Osteocyte (in vitro differentiated cells): Measurements from ENCODE around the gene CNTN1. TPM values are rescaled to one million over a fixed set of nuclear protein-coding genes. Genes with fewer than 3 reads are reported as not detected.

Experiments used
- DNase-seq: peaks from one replicate; pipeline ENCODE4 v3.0.0; 2021; ENCODE audit warnings: mixed read lengths; ENCODE audit not compliant: unreplicated experiment; ENCODE audit errors: extremely low spot score
- H3K27ac Mint-ChIP-seq: one replicate; pipeline ENCODE4 v1.8.0; 2021; ENCODE audit warnings: mild to moderate bottlenecking, mixed read lengths; ENCODE audit not compliant: unreplicated experiment
- H3K27me3 Mint-ChIP-seq: one replicate; pipeline ENCODE4 v1.8.0; 2021; ENCODE audit warnings: mixed read lengths; ENCODE audit not compliant: unreplicated experiment
- H3K36me3 Mint-ChIP-seq: one replicate; pipeline ENCODE4 v1.8.0; 2021; ENCODE audit warnings: mixed read lengths; ENCODE audit not compliant: unreplicated experiment
- H3K4me1 Mint-ChIP-seq: one replicate; pipeline ENCODE4 v1.8.0; 2021; ENCODE audit warnings: mixed read lengths; ENCODE audit not compliant: unreplicated experiment
- H3K4me3 Mint-ChIP-seq: one replicate; pipeline ENCODE4 v1.8.0; 2021; ENCODE audit warnings: mild to moderate bottlenecking, moderate library complexity, mixed read lengths; ENCODE audit not compliant: unreplicated experiment
- H3K9me3 Mint-ChIP-seq: one replicate; pipeline ENCODE4 v1.8.0; 2021; ENCODE audit warnings: mixed read lengths; ENCODE audit not compliant: unreplicated experiment
- long read RNA-seq: library from polyadenylated mRNA; unstranded; transcript quantifications from one replicate; pipeline ENCODE4 v2.0.0, GENCODE V29; 2021
- total RNA-seq: library from RNA; stranded (reverse); gene quantifications from 2 replicates; pipeline ENCODE4 v1.2.1, GENCODE V29; 2021
- TF ChIP-seq, protein P1 (sequence below): fragments of 200-600 bp; sonication (generic); IDR thresholded peaks from 2 replicates; pipeline ENCODE4 v1.5.0; 2021; ENCODE audit warnings: antibody characterized with exemption, mild to moderate bottlenecking, moderate library complexity

CNTN1 gene
- 1.6 and 1.8 TPM in 2 replicates for total RNA-seq
- long read RNA-seq, partial matches to known transcripts: 1 of 1 reads
- long read RNA-seq, other reads (novel, unspliced or antisense): 0 of 1 reads

- H3K36me3 Mint-ChIP-seq: no peaks in the 10 kb centered on the region
- peaks cover 39% of the 10 kb centered on the region for H3K27me3 Mint-ChIP-seq
- H3K27ac Mint-ChIP-seq: no peak within 1 kb of the TSS
- TF ChIP-seq, protein P1, sequence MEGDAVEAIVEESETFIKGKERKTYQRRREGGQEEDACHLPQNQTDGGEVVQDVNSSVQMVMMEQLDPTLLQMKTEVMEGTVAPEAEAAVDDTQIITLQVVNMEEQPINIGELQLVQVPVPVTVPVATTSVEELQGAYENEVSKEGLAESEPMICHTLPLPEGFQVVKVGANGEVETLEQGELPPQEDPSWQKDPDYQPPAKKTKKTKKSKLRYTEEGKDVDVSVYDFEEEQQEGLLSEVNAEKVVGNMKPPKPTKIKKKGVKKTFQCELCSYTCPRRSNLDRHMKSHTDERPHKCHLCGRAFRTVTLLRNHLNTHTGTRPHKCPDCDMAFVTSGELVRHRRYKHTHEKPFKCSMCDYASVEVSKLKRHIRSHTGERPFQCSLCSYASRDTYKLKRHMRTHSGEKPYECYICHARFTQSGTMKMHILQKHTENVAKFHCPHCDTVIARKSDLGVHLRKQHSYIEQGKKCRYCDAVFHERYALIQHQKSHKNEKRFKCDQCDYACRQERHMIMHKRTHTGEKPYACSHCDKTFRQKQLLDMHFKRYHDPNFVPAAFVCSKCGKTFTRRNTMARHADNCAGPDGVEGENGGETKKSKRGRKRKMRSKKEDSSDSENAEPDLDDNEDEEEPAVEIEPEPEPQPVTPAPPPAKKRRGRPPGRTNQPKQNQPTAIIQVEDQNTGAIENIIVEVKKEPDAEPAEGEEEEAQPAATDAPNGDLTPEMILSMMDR: no peak
- peaks cover 7% of the 10 kb centered on the region for H3K4me1 Mint-ChIP-seq
- H3K9me3 Mint-ChIP-seq: no peaks in the 10 kb centered on the region
- H3K4me3 Mint-ChIP-seq: peak within 1 kb of the TSS; percentile 59
- DNase-seq: no peak
Observed at GRCh38 chr12:40691913-40692764, at the start of gene CNTN1. CNTN1 (plus strand) TSS chr12:40692439.

GRCh38 chr12:40643506-40643905, 48.7 kb upstream of the CNTN1 start:
- H3K4me3 Mint-ChIP-seq: no peak overlapping the region
- no peak overlapping the region for H3K27ac Mint-ChIP-seq
- H3K36me3 Mint-ChIP-seq: no peaks in the 10 kb centered on the region
- H3K27me3 Mint-ChIP-seq: no peaks in the 10 kb centered on the region
- TF ChIP-seq, protein P1: no peak
- H3K4me1 Mint-ChIP-seq: no peaks in the 10 kb centered on the region
- no peak for DNase-seq
- H3K9me3 Mint-ChIP-seq: peaks cover 16% of the 10 kb centered on the region

DNA sequence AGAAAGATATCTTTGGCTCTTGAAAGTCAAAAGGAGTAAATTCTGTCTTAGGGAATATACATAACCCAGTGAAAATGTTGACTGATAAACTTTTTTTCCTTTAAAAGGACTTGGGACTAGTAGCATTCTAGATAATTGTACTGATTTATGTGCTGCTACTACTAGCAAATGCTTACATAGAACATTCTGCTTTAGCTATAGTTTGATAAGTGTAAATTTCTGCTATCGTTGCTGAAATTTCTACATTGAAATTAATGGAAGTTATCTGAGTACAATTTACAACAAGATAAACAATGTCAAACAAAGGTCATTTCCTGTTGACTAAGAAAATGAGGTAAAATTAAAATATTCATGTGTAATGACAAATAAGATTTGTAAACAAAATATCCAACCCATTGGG, 48.3 kb upstream of the CNTN1 start:
- no peaks in the 10 kb centered on the region for H3K4me1 Mint-ChIP-seq
- TF ChIP-seq, protein P1: no peak
- H3K9me3 Mint-ChIP-seq: peaks cover 16% of the 10 kb centered on the region

DNA sequence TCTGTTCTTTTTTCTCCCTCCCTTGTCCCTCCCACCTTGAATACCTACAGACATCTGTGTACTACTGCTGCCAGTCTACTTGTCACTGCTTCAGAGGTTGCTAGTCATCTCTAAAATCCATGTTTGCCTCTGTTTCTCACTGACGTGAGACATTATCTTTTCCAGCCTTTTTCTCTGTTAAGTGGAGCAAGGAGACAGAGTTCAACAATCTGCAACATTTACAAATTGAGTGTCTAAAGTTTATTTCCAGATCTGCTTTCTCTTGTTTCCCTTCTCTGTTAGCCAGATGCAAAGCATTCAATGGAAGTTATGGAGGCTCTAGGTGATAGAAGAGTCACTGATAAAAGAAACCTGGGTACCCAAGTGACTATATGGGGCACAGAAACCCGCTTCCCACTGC, 47.5 kb upstream of the CNTN1 start:
- Mint-ChIP-seq H3K9me3 (peaks cover 16% of the 10 kb centered on the region), H3K27me3 (no peaks in the 10 kb centered on the region)

More for the DNA sequence above, 48.3 kb upstream of the CNTN1 start:
- H3K4me3 Mint-ChIP-seq: no peak overlapping the region
- no peaks in the 10 kb centered on the region for H3K27me3 Mint-ChIP-seq
- H3K27ac Mint-ChIP-seq: no peak overlapping the region
- DNase-seq: no peak
- H3K36me3 Mint-ChIP-seq: no peaks in the 10 kb centered on the region

GRCh38 chr12:40645361-40645760, 46.9 kb upstream of the CNTN1 start:
- Mint-ChIP-seq H3K9me3 (peaks cover 13% of the 10 kb centered on the region), H3K4me1 (no peaks in the 10 kb centered on the region), H3K27ac (no peak overlapping the region), H3K4me3 (no peak overlapping the region), H3K27me3 (no peaks in the 10 kb centered on the region), H3K36me3 (no peaks in the 10 kb centered on the region)
- TF ChIP-seq, protein P1: no peak
- DNase-seq: no peak

More for the DNA sequence above, 47.5 kb upstream of the CNTN1 start:
- Mint-ChIP-seq H3K36me3 (no peaks in the 10 kb centered on the region), H3K4me1 (no peaks in the 10 kb centered on the region), H3K27ac (no peak overlapping the region), H3K4me3 (no peak overlapping the region)
- DNase-seq: no peak
- TF ChIP-seq, protein P1: no peak
